ENCODE data around the gene CAMK1D.
"Not testable (repeated sequence)": the region's sequence is repeated elsewhere in the genome, so short reads cannot be mapped to it uniquely, and the experiment has no call there.

The CAMK1D gene

GRCh38 chr10:12838995-12839927 lies 489.9 kb downstream of the CAMK1D start:
- DNase-seq: no peak

DNA sequence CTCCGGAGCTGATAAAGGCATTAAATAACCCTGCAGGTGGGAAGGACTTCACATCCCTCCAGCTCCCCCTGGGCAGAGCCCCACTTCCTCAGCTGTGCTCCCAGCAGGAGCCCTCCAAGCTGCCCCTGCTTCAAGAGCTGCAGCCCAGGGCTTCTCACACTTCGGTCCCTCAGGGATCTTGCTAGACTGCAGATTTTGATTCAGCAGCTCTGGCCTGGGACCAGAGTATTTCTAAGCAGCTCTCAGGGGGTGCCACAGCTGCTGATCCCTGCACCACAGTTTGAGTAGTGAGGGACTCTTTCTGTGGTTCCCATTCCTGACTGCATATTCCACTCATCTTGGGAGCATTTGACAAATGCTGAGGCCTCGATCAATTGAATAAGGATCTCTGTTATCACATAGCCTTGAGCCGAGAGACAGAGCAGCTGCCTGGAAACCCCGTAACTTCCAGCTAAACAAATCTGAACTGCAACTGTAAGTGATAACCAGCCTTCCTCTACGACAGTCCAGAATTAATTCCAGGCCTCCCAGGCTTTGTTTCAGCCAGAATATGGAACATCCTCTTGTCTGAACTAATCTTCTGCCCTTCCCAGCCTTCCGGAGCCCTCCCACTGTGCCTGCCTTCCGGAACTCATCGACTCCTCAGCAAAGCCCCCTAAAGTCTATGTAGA lies 490.7 kb downstream of the CAMK1D start:
- DNase-seq: no peak

GRCh38 chr10:12841426-12841825 lies 492.1 kb downstream of the CAMK1D start:
- no peak for DNase-seq

- no peak for DNase-seq
Measured at GRCh38 chr10:12841826-12842225, 492.5 kb downstream of the CAMK1D start.

DNA sequence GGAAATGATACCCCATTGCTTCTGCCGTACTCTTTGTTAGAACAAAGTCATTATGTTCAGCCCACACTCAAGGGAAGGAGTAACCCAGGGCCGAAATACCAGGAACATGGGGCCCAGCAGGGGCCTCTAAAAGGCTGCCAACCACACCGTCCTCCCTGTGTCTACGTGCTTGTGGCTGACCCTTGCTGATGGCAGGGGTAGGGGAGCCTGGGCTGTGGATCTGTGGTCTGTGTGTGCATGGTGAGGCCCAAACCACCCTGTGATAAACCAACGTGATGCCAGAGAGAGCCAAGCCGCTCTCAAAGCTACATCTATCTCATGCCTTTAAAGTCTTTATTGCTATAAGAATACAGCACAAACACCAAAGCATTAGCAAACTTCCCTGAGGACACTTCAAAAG lies 493.0 kb downstream of the CAMK1D start:
- no peak for DNase-seq

- no peak for DNase-seq
Measured at GRCh38 chr10:12843296-12843945, 494.1 kb downstream of the CAMK1D start.

DNA sequence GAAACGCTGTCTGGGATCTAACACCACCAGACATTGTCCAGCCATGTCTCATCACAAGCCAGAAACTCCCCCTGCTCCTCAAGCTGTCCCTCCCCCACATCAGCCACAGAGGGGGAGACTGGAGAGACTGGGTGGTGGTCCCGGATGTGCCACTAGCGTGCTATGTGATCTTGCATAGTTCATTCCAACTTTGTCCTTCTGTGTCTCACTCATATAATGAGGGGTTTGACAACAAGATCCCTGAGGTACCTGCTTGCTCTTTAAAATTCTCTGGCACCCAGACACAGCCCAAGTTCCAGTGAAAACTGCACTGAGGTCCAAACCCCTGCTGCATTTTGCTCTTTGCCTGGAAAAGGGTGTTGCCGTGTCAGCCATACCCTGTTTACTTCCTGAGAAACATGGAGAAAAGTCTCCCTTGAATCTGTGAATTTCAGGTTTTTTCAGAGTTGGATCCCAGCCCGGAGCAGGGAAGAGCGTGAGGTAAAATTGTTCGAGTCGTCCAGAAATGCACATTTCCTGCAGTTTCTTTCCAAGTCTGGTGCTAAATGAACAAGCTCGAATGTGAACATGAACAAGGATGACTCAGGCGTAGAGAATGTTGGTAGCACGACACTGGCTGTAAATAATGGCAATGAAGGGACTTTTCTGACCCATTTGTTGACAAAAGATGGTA lies 495.6 kb downstream of the CAMK1D start:
- DNase-seq: peak in 5 of 56 donors; percentile 16 to 52 (median 25)

DNA sequence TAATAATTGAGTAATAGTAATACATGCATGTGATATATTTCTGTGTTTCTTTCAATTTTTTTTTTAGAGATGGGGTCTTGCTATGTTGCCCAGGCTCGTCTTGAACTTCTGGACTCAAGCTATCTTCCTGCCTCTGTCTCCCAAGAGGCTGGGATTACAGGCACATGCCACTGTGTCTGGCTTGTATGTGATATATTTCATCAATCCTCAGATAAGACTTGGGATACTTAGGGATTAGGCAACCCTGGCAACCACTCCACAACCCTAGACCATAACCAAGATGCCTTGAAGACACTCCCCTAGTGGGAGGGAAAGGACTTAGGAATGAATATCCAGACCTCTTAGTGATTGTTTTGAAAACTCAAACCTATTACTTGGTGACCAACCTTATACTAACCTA lies 497.4 kb downstream of the CAMK1D start:
- no peak for DNase-seq

DNA sequence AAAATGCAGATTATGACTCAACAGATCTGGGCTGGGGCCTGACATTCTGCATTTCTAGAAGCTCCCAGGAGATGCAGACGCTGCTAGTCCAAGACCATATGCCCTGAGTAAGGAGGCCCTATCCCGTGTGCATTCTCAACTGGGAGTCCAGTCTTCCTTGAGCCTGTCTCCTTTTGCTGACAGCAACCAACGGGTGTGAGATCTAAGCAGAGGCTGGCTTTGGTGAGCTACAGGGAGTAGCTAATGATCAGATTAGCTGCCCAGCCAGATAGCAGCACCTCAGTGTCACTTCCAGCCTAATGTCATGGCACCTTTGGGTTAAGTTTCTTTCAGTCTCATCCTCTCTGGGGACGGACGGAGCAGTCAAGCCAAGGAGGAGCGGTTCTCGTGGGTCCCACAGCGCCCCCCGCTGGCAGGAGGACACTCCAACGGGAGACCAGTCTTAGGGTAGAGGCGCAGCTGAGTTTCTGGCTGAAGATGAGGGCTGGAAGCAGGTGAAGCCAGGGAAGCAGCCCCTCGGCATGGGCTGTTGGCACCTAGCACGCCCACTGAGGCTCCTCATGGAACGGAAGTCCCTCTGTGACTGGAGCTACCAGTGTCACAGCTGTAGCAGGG lies 498.1 kb downstream of the CAMK1D start:
- no peak for DNase-seq

- no peak for DNase-seq
Measured at GRCh38 chr10:12848439-12849173, 499.3 kb downstream of the CAMK1D start.

DNA sequence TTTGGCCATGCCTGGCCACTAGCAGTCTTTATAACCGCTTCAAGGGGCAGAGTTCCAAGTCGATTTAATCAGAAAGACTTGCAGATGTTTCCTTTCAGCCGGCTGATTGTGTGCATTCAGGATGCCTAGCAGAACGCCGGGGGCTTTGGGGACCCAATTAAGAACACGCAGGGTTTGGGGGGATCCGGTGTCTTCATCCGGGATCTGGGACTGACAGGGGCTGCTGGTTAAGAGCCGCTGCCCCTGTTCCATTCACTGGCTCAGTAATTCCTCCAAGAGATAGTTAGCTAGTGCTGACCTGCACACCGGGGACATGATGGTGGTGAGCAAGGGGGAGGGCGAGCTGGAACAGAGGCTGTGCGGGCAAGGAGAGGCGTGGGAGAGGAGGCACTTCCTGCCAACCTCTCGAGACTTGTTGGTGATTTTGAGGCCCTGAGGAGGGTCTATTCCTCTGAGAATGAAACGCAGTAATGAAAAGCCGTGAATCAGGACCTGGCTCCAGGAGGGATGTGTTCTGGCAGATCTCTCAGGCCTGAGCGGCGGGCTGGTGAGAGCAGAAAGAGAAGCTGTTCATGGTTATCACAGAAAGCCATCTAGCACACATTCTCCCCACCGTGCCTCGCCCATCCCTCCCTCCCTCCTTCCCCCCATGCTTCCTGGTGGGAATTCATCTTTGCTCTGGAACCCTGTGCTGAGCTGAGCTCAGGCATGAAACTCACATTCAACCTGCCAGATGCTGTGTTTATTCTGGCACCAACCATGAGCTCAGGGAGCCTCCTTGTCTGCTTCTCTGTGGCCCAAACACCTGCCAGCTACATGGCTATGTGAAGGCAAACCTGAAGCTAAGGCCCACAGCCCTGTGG lies 500.2 kb downstream of the CAMK1D start:
- DNase-seq: no peak

DNA sequence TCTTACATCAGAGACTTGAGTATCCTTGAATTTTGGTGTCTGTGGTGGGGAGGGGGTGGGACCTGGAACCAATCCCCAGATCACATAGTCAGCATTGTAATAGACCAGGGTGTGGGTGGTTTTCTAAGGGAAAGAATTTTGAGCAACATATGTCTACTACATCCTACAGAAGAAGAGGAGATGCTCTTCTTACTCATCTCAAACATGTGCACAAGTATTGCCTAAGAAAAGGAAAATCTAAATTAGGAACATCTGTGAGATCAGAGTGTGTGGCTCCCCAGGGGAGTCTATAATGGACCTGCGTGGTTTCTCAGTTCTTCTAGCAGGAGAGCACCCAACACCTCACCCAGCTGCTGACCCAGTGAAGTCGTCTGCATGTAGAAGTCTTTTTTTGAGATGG lies 503.3 kb downstream of the CAMK1D start:
- DNase-seq: no peak

- no peak for DNase-seq
Measured at GRCh38 chr10:12854988-12855387, 505.6 kb downstream of the CAMK1D start.

DNA sequence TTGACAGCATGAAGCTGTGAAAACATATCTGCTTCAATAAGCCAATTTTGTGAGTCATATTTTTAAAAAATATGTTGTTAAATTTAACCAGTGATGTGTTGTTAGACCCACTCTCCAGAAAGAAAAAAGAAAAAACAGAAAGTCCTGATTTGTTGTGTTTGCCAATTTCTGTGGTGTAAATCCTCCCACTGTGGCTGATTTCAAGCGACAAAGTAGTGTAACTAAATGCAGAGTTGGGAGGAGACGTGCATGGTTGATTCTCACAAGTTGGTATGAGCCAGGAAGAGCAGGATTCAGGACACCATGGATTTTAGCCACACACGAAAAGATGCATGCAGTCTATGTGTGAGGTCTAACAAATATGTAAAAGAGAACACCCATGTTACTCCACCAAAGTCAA lies 513.1 kb downstream of the CAMK1D start:
- no peak for DNase-seq

- not testable (repeated sequence) for DNase-seq
Measured at GRCh38 chr10:12865515-12865914, 516.2 kb downstream of the CAMK1D start.

- no peak for DNase-seq
Measured at GRCh38 chr10:12868229-12868628, 518.9 kb downstream of the CAMK1D start.

- DNase-seq: peak in 5 of 56 donors; percentile 3 to 28 (median 16)
Measured at GRCh38 chr10:12869427-12869826, 520.1 kb downstream of the CAMK1D start.

DNA sequence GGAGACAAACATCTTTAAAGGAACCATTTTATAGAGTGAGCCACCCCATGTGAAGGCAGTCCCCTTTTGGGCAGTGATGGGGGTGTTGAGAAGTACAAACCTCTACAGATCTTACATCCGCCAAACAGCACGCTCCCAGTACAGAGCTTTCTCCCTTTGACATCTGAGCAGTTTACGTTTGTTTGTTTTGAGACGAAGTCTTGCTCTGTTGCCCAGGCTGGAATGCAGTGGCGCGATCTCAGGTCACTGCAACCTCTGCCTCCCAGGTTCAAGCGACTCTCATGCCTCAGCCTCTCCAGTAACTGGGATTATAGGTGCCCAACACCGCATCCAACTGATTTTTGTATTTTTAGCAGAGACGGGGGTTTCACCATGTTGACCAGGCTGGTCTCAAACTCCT lies 523.2 kb downstream of the CAMK1D start:
- DNase-seq: no peak

- DNase-seq: no peak
Measured at GRCh38 chr10:12873172-12873571, 523.8 kb downstream of the CAMK1D start.

All from amygdala (tissue), 56 donors.